IMR-90 (cell line): ENCODE data around the gene AUTS2. TPM values are rescaled to one million over a fixed set of nuclear protein-coding genes. Genes with fewer than 3 reads are reported as not detected.

ENCODE experiments used
- ATAC-seq: fragments of 200-7000 bp; cut with Tn5 transposase; 2 replicates; pipeline ENCODE4 v1.9.1; 2020; ENCODE audit warnings: low read depth, mild to moderate bottlenecking, moderate library complexity
- BruUV-seq: library from RNA; stranded (reverse); fragments of 400-500 nt; replicated peaks from 2 replicates; lab custom pipeline; 2021; lab: Mats Ljungman, UMichigan
- CTCF ChIA-PET: fragments of 300-600 bp; formaldehyde crosslinking; extraction: SDS; loops from one replicate; lab custom pipeline; 2021; ENCODE audit warnings: antibody characterized with exemption; lab: Yijun Ruan, JAX
- POLR2A ChIA-PET: fragments of 300-600 bp; sonication (Branson Sonifier 250); formaldehyde crosslinking; loops from one replicate; lab custom pipeline; 2022; ENCODE audit warnings: antibody characterized with exemption; ENCODE audit not compliant: unreplicated experiment; lab: Charles Lee
- DNase-seq: peaks from one replicate; pipeline ENCODE4 v3.0.0; 2013
- H2AFZ ChIP-seq: replicated peaks from 2 replicates; pipeline ENCODE3; 2013; ENCODE audit warnings: low read length, mild to moderate bottlenecking; ENCODE audit not compliant: poor library complexity
- H2AK5ac ChIP-seq: 2 replicates; pipeline ENCODE4 v1.6.1; 2013; ENCODE audit warnings: low read depth, low read length, inconsistent platforms
- H2AK9ac ChIP-seq: replicated peaks from 2 replicates; pipeline ENCODE3; 2013; ENCODE audit warnings: mild to moderate bottlenecking, low read depth, low read length, moderate library complexity; ENCODE audit not compliant: poor library complexity
- H2BK120ac ChIP-seq: 2 replicates; pipeline ENCODE4 v1.6.1; 2013; ENCODE audit warnings: low read depth, low read length, inconsistent platforms
- H2BK15ac ChIP-seq: 3 replicates; pipeline ENCODE4 v1.6.1; 2013; ENCODE audit warnings: low read depth, low read length, inconsistent platforms
- H2BK20ac ChIP-seq: 2 replicates; pipeline ENCODE4 v1.6.1; 2013; ENCODE audit warnings: low read depth, mild to moderate bottlenecking, inconsistent platforms, low read length, moderate library complexity
- H2BK5ac ChIP-seq: 2 replicates; pipeline ENCODE4 v1.6.1; 2013; ENCODE audit warnings: mild to moderate bottlenecking, low read depth, low read length, inconsistent platforms; ENCODE audit not compliant: poor library complexity, severe bottlenecking
- H3K14ac ChIP-seq: replicated peaks from 2 replicates; pipeline ENCODE4 v1.6.1; 2013; ENCODE audit warnings: low read depth, low read length, inconsistent platforms
- H3K18ac ChIP-seq: 2 replicates; pipeline ENCODE4 v1.6.1; 2013; ENCODE audit warnings: low read depth, low read length, control low read depth
- H3K23ac ChIP-seq: 2 replicates; pipeline ENCODE4 v1.6.1; 2013; ENCODE audit warnings: low read depth, low read length, inconsistent platforms
- H3K27ac ChIP-seq: 2 replicates; pipeline ENCODE4 v1.5.1; 2013; ENCODE audit warnings: mild to moderate bottlenecking, control low read depth, low read length; ENCODE audit not compliant: insufficient read depth
- H3K27me3 ChIP-seq: 2 replicates; pipeline ENCODE4 v1.6.1; 2013; ENCODE audit warnings: low read length; ENCODE audit not compliant: control insufficient read depth, insufficient read depth
- H3K36me3 ChIP-seq: 2 replicates; pipeline ENCODE4 v1.6.1; 2013; ENCODE audit warnings: low read length, mixed read lengths; ENCODE audit not compliant: control insufficient read depth, insufficient read depth
- H3K4ac ChIP-seq: 2 replicates; pipeline ENCODE4 v1.6.1; 2013; ENCODE audit warnings: low read depth, low read length, inconsistent platforms
- H3K4me1 ChIP-seq: 2 replicates; pipeline ENCODE4 v1.6.1; 2013; ENCODE audit warnings: low read length, mixed read lengths; ENCODE audit not compliant: control insufficient read depth, insufficient read depth
- H3K4me2 ChIP-seq: 2 replicates; pipeline ENCODE4 v1.6.1; 2013; ENCODE audit warnings: low read depth, mild to moderate bottlenecking, control low read depth, low read length, moderate library complexity
- H3K4me3 ChIP-seq: 2 replicates; pipeline ENCODE4 v1.5.1; 2013; ENCODE audit warnings: low read depth, mild to moderate bottlenecking, control low read depth, low read length, moderate library complexity; ENCODE audit not compliant: insufficient read depth
- H3K56ac ChIP-seq: 2 replicates; pipeline ENCODE4 v1.6.1; 2013; ENCODE audit warnings: low read length, inconsistent platforms; ENCODE audit not compliant: insufficient read depth; ENCODE audit errors: extremely low read depth
- H3K79me1 ChIP-seq, 2 experiments: 2 replicates each; pipeline ENCODE4 v1.6.1; 2013; ENCODE audit warnings: low read length in 2 of 2, inconsistent platforms in 1 of 2, low read depth in 1 of 2
- H3K9ac ChIP-seq: 2 replicates; pipeline ENCODE4 v1.6.1; 2013; ENCODE audit warnings: low read depth, low read length, control low read depth
- H3K9me1 ChIP-seq: 2 replicates; pipeline ENCODE4 v1.6.1; 2013; ENCODE audit warnings: low read length, inconsistent platforms; ENCODE audit not compliant: insufficient read depth
- H3K9me3 ChIP-seq: 2 replicates; pipeline ENCODE4 v1.6.1; 2013; ENCODE audit warnings: low read length; ENCODE audit not compliant: control insufficient read depth, insufficient read depth
- H4K20me1 ChIP-seq: 2 replicates; pipeline ENCODE4 v1.6.1; 2013; ENCODE audit warnings: low read length, inconsistent platforms; ENCODE audit not compliant: insufficient read depth
- H4K5ac ChIP-seq: 2 replicates; pipeline ENCODE4 v1.6.1; 2013; ENCODE audit warnings: mild to moderate bottlenecking, low read depth, low read length, control low read depth
- H4K8ac ChIP-seq, 2 experiments: 2 replicates each; pipeline ENCODE4 v1.6.1; 2013; ENCODE audit warnings: low read depth in 2 of 2, low read length in 2 of 2, control low read depth in 1 of 2, inconsistent platforms in 1 of 2
- H4K91ac ChIP-seq: 2 replicates; pipeline ENCODE4 v1.6.1; 2013; ENCODE audit warnings: low read depth, low read length, inconsistent platforms; ENCODE audit not compliant: insufficient read depth
- BHLHE40 ChIP-seq: fragments of 150-350 bp; IDR thresholded peaks from 2 replicates; pipeline ENCODE4 v1.6.1; 2016; ENCODE audit warnings: mild to moderate bottlenecking, low read depth, low read length
- CEBPB ChIP-seq: IDR thresholded peaks from 2 replicates; pipeline ENCODE4 v1.6.1; 2012; ENCODE audit warnings: low read depth, low read length, improper control_type of control experiment
- CHD1 ChIP-seq: IDR thresholded peaks from 2 replicates; pipeline ENCODE4 v1.6.1; 2012; ENCODE audit warnings: low read depth, low read length, improper control_type of control experiment
- CTCF ChIP-seq: conservative IDR thresholded peaks from 2 replicates; pipeline ENCODE4 v1.5.1; 2012; ENCODE audit warnings: mild to moderate bottlenecking, low read depth, low read length, improper control_type of control experiment
- FOS ChIP-seq: fragments of 150-350 bp; IDR thresholded peaks from 2 replicates; pipeline ENCODE4 v1.6.1; 2016; ENCODE audit warnings: low read depth, low read length
- MAFK ChIP-seq: IDR thresholded peaks from 2 replicates; pipeline ENCODE4 v1.6.1; 2012; ENCODE audit warnings: low read depth, low read length, improper control_type of control experiment
- MAZ ChIP-seq: IDR thresholded peaks from 2 replicates; pipeline ENCODE4 v1.6.1; 2012; ENCODE audit warnings: low read depth, mild to moderate bottlenecking, low read length, improper control_type of control experiment, moderate library complexity, borderline replicate concordance
- MXI1 ChIP-seq: IDR thresholded peaks from 2 replicates; pipeline ENCODE4 v1.6.1; 2012; ENCODE audit warnings: low read depth, mild to moderate bottlenecking, low read length, moderate library complexity, borderline replicate concordance
- NFE2L2 ChIP-seq: fragments of 150-350 bp; IDR thresholded peaks from 2 replicates; pipeline ENCODE4 v1.6.1; 2016; ENCODE audit warnings: low read depth, mild to moderate bottlenecking, low read length
- POLR2A ChIP-seq: IDR thresholded peaks from 2 replicates; pipeline ENCODE4 v1.6.1; 2012; ENCODE audit warnings: mild to moderate bottlenecking, low read depth, low read length
- RAD21 ChIP-seq: IDR thresholded peaks from 2 replicates; pipeline ENCODE4 v1.6.1; 2012; ENCODE audit warnings: low read length, improper control_type of control experiment
- RCOR1 ChIP-seq: IDR thresholded peaks from 2 replicates; pipeline ENCODE4 v1.6.1; 2012; ENCODE audit warnings: mild to moderate bottlenecking, low read length, improper control_type of control experiment; ENCODE audit not compliant: insufficient replicate concordance
- RFX5 ChIP-seq: IDR thresholded peaks from 2 replicates; pipeline ENCODE4 v1.8.0; 2012; ENCODE audit warnings: low read depth, mild to moderate bottlenecking, low read length, moderate library complexity
- SMC3 ChIP-seq: fragments of 150-350 bp; IDR thresholded peaks from 2 replicates; pipeline ENCODE4 v1.6.1; 2016; ENCODE audit warnings: low read depth, mild to moderate bottlenecking, antibody characterized with exemption, low read length, moderate library complexity
- WGBS, 2 experiments: methylation state at CpG; one replicate each; pipeline versions ENCODE4 v1.1.5 to v1.1.7; 2013; ENCODE audit warnings: missing lambda C conversion rate in 2 of 2; ENCODE audit not compliant: insufficient read length in 1 of 2; ENCODE audit errors: extremely low coverage in 2 of 2; 5-methylcytosine and 5-hydroxymethylcytosine counted together
- dilution Hi-C: fragments of 300-500 bp; cut with HindIII; formaldehyde crosslinking; loops from one replicate; pipeline ENCODE4 v1.14.3; 2018; ENCODE audit warnings: low sequenced_read_pairs; ENCODE audit not compliant: unreplicated experiment
- in situ Hi-C: fragments of 300-500 bp; cut with MboI; formaldehyde crosslinking; loops from 3 replicates; pipeline ENCODE4 v1.14.3; 2019; ENCODE audit warnings: low sequenced_read_pairs, inconsistent platforms, mixed read lengths
- intact Hi-C: fragments of 100-400 bp; cut with micrococcal nuclease; formaldehyde crosslinking; loops from 2 replicates; pipeline ENCODE4 v1.10.0; 2022
- polyA plus RNA-seq, 3 experiments: library from polyadenylated mRNA; depleted of rRNA; stranded (reverse); fragments of >200 nt; gene quantifications; 2 replicates each; pipeline ENCODE4 v1.2.3, GENCODE V29; 2012; ENCODE audit warnings: low replicate concordance in 1 of 3
- total RNA-seq: library from RNA; depleted of rRNA; stranded (reverse); fragments of >200 nt; gene quantifications from 2 replicates; pipeline ENCODE4 v1.2.3, GENCODE V29; 2012
- TF ChIP-seq, protein P1 (sequence below): fragments of 150-350 bp; IDR thresholded peaks from 2 replicates; pipeline ENCODE4 v1.6.1; 2016; ENCODE audit warnings: low read depth, mild to moderate bottlenecking, low read length, moderate library complexity, borderline replicate concordance
- TF ChIP-seq, protein P2 (sequence below): fragments of 150-350 bp; IDR thresholded peaks from 2 replicates; pipeline ENCODE4 v1.6.1; 2017; ENCODE audit warnings: mild to moderate bottlenecking, antibody characterized with exemption, low read length, low read depth

Gene AUTS2
- total and polyA plus RNA-seq, 2 of the 4 experiments (the other 2 are of a cell fraction) = 0.90 to 3.0 TPM

- no peak overlapping the region for H4K8ac ChIP-seq
- no peak overlapping the region for H3K4me3 ChIP-seq
- dilution Hi-C loops (no loop called here), intact Hi-C loops (no loop called here), in situ Hi-C loops (no loop called here)
- no peak overlapping the region for H3K9ac ChIP-seq
- DNase-seq (no peak), ATAC-seq (no peak)
- H2BK20ac ChIP-seq = no peak overlapping the region
- H2AFZ ChIP-seq = no peak overlapping the region
- H3K9me1 ChIP-seq = no peaks in the 10 kb centered on the region
- H3K18ac ChIP-seq = no peak overlapping the region
- no peaks in the 10 kb centered on the region for H3K4me1 ChIP-seq
- WGBS, 2 experiments = no CpG with 5 or more reads among the region's 1 CpG
- H4K20me1 ChIP-seq = no peaks in the 10 kb centered on the region
- H3K9me3 ChIP-seq = peaks cover 2% of the 10 kb centered on the region
- ChIA-PET CTCF (no interaction called here), POLR2A (no interaction called here)
- no peak overlapping the region for H3K23ac ChIP-seq
- no peak overlapping the region for H3K4me2 ChIP-seq
- no peak overlapping the region for H2AK5ac ChIP-seq
- no peak overlapping the region for H4K5ac ChIP-seq
- no peaks in the 10 kb centered on the region for H3K36me3 ChIP-seq
- no peak for TF ChIP-seq POLR2A
- TF ChIP-seq, protein P1, sequence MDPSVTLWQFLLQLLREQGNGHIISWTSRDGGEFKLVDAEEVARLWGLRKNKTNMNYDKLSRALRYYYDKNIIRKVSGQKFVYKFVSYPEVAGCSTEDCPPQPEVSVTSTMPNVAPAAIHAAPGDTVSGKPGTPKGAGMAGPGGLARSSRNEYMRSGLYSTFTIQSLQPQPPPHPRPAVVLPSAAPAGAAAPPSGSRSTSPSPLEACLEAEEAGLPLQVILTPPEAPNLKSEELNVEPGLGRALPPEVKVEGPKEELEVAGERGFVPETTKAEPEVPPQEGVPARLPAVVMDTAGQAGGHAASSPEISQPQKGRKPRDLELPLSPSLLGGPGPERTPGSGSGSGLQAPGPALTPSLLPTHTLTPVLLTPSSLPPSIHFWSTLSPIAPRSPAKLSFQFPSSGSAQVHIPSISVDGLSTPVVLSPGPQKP = no peak
- no peak for TF ChIP-seq BHLHE40
- TF ChIP-seq FOS = no peak
- TF ChIP-seq SMC3 = no peak
- no peak for TF ChIP-seq MAZ
- TF ChIP-seq MAFK = no peak
- no peak for TF ChIP-seq RCOR1
- TF ChIP-seq NFE2L2 = no peak
- TF ChIP-seq, protein P2, sequence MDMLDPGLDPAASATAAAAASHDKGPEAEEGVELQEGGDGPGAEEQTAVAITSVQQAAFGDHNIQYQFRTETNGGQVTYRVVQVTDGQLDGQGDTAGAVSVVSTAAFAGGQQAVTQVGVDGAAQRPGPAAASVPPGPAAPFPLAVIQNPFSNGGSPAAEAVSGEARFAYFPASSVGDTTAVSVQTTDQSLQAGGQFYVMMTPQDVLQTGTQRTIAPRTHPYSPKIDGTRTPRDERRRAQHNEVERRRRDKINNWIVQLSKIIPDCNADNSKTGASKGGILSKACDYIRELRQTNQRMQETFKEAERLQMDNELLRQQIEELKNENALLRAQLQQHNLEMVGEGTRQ = no peak
- TF ChIP-seq RFX5 = no peak
- no peak for TF ChIP-seq CEBPB
- no peak for TF ChIP-seq CTCF
- TF ChIP-seq CHD1 = no peak
- no peak for TF ChIP-seq RAD21
- TF ChIP-seq MXI1 = no peak
- H2BK120ac ChIP-seq = no peak overlapping the region
- no peak overlapping the region for H3K14ac ChIP-seq
- no peak overlapping the region for H3K56ac ChIP-seq
- no peak overlapping the region for H2BK5ac ChIP-seq
- H4K91ac ChIP-seq = no peak overlapping the region
- H3K27me3 ChIP-seq = no peaks in the 10 kb centered on the region
- H3K79me1 ChIP-seq = no peaks in the 10 kb centered on the region
- no peak overlapping the region for H2AK9ac ChIP-seq
- no peak overlapping the region for H3K4ac ChIP-seq
- no peak overlapping the region for H3K27ac ChIP-seq
- no TSS peak for BruUV-seq
- H2BK15ac ChIP-seq = no peak overlapping the region
Measured at GRCh38 chr7:70120851-70121250, 522.6 kb downstream of the AUTS2 start.
